B cell (primary cell): ENCODE results near the gene DACH1.

Source experiments
- EZH2 ChIP-seq: IDR thresholded peaks from 2 replicates; pipeline ENCODE4 v1.6.1; 2012; ENCODE audit warnings: borderline replicate concordance, low read depth, mild to moderate bottlenecking, moderate library complexity, low read length; ENCODE audit not compliant: insufficient read depth, poor library complexity, severe bottlenecking
- TF ChIP-seq, protein P1 (sequence below): fragments of 200-600 bp; IDR thresholded peaks from one replicate; pipeline ENCODE4 v1.8.0; 2022; ENCODE audit warnings: antibody characterized with exemption, mild to moderate bottlenecking

DNA sequence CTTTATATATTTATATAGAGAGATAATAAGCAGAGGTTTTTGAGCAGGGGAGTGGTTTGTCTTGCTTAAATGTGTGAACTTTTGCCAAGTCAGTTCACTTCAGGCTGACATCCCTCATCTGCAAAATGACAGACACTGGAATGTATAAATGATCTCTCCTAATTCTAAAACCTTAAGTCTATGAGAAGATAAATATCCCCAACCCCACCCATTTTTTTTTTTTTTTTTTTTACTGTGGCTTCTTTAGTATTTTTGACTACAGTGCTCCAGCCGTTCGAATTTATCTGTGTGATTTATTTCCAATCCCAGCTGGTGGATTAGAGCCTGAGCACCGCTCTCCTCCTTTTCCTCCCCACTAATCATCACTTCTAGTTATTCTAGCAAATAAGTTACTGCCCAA lies 234.8 kb downstream of the DACH1 start:
- TF ChIP-seq, protein P1, sequence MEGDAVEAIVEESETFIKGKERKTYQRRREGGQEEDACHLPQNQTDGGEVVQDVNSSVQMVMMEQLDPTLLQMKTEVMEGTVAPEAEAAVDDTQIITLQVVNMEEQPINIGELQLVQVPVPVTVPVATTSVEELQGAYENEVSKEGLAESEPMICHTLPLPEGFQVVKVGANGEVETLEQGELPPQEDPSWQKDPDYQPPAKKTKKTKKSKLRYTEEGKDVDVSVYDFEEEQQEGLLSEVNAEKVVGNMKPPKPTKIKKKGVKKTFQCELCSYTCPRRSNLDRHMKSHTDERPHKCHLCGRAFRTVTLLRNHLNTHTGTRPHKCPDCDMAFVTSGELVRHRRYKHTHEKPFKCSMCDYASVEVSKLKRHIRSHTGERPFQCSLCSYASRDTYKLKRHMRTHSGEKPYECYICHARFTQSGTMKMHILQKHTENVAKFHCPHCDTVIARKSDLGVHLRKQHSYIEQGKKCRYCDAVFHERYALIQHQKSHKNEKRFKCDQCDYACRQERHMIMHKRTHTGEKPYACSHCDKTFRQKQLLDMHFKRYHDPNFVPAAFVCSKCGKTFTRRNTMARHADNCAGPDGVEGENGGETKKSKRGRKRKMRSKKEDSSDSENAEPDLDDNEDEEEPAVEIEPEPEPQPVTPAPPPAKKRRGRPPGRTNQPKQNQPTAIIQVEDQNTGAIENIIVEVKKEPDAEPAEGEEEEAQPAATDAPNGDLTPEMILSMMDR: no peak
- TF ChIP-seq EZH2: no peak
